HCT116 (cell line): ENCODE results near the gene COPS8. TPM values are rescaled to one million over a fixed set of nuclear protein-coding genes. Genes with fewer than 3 reads are reported as not detected.

Experiments
- ATAC-seq: fragments of 200-7000 bp; cut with Tn5 transposase; 2 replicates; pipeline ENCODE4 v1.9.1; 2020; ENCODE audit warnings: mild to moderate bottlenecking, moderate library complexity
- BruUV-seq: library from RNA; stranded (reverse); fragments of 400-500 nt; replicated peaks from 2 replicates; lab custom pipeline; 2021; lab: Mats Ljungman, UMichigan
- CTCF ChIA-PET: fragments of 300-600 bp; sonication (Branson Sonifier 250); formaldehyde crosslinking; loops from one replicate; lab custom pipeline; 2021; ENCODE audit warnings: antibody characterized with exemption; lab: Charles Lee
- POLR2A ChIA-PET: fragments of 300-600, 350-600 bp; sonication (Branson Sonifier 250); formaldehyde crosslinking; loops from one replicate; lab custom pipeline; 2021; ENCODE audit warnings: antibody characterized with exemption; lab: Charles Lee
- RAD21 ChIA-PET, 2 experiments: fragments of 300-600 bp; sonication (Branson Sonifier 250); formaldehyde crosslinking; loops; one replicate each; lab custom pipeline; 2023; ENCODE audit warnings: low total read pairs in 2 of 2; ENCODE audit not compliant: uncharacterized antibody in 2 of 2, unreplicated experiment in 2 of 2, low non-redundant PET in 1 of 2; lab: Charles Lee
- DNase-seq: peaks from one replicate; pipeline ENCODE4 v3.0.0-alpha.2; 2010; ENCODE audit warnings: low read depth, low spot score
- H2AFZ ChIP-seq: fragments of 200-600 bp; shearing (Covaris generic), sonication (generic); 2 replicates; pipeline ENCODE4 v1.6.1; 2017; ENCODE audit warnings: low read depth, mixed run types, mixed read lengths, antibody characterized with exemption, low read length; ENCODE audit not compliant: poor library complexity, severe bottlenecking
- H3K27ac ChIP-seq: 2 replicates; pipeline ENCODE4 v1.5.1; 2012; ENCODE audit warnings: low read depth, low read length
- H3K27me3 ChIP-seq: fragments of 200-600 bp; sonication (generic); 2 replicates; pipeline ENCODE4 v1.6.1; 2016; ENCODE audit warnings: mixed run types, low read length, mixed read lengths; ENCODE audit not compliant: insufficient read depth
- H3K36me3 ChIP-seq, 2 experiments: fragments of 200-500 bp in 1 of 2; fragments of 200-600 bp in 1 of 2; sonication (Bioruptor generic) in 1 of 2; sonication (generic) in 1 of 2; 2 replicates each; pipeline versions ENCODE4 v1.5.1 to v1.6.1; 2014 to 2016; ENCODE audit warnings: low read length in 2 of 2, inconsistent platforms in 1 of 2, mixed read lengths in 1 of 2, mixed run types in 1 of 2; ENCODE audit not compliant: insufficient read depth in 2 of 2, control insufficient read depth in 1 of 2
- H3K4me1 ChIP-seq, 2 experiments: fragments of 200-600 bp in 1 of 2; sonication (generic) in 1 of 2; 2 replicates each; pipeline versions ENCODE4 v1.5.1 to v1.6.1; 2012 to 2017; ENCODE audit warnings: low read length in 2 of 2, inconsistent platforms in 1 of 2, mild to moderate bottlenecking in 1 of 2, mixed read lengths in 1 of 2, mixed run types in 1 of 2, moderate library complexity in 1 of 2; ENCODE audit not compliant: insufficient read depth in 2 of 2, control insufficient read depth in 1 of 2
- H3K4me2 ChIP-seq: fragments of 200-600 bp; sonication (generic); 2 replicates; pipeline ENCODE4 v1.6.1; 2017; ENCODE audit warnings: mixed run types, low read length, mixed read lengths
- H3K4me3 ChIP-seq, 2 experiments: fragments of 200-600 bp in 1 of 2; sonication (generic) in 1 of 2; replicated peaks in 1 of 2; 2 replicates each; pipeline ENCODE4 v1.5.1; 2011 to 2016; ENCODE audit warnings: low read length in 2 of 2, control low read depth in 1 of 2, low read depth in 1 of 2, mild to moderate bottlenecking in 1 of 2, mixed read lengths in 1 of 2, mixed run types in 1 of 2
- H3K79me2 ChIP-seq: fragments of 200-600 bp; sonication (generic); 2 replicates; pipeline ENCODE4 v1.6.1; 2017; ENCODE audit warnings: mild to moderate bottlenecking, mixed run types, low read length, moderate library complexity, mixed read lengths; ENCODE audit not compliant: insufficient read depth
- H3K9ac ChIP-seq: fragments of 200-600 bp; sonication (generic); 2 replicates; pipeline ENCODE4 v1.6.1; 2016; ENCODE audit warnings: low read length, mixed read lengths
- H3K9me2 ChIP-seq: fragments of 200-600 bp; sonication (generic), shearing (Covaris generic); 2 replicates; pipeline ENCODE4 v1.6.1; 2017; ENCODE audit warnings: mixed run types, mild to moderate bottlenecking, moderate library complexity; ENCODE audit not compliant: insufficient read depth
- H3K9me3 ChIP-seq, 2 experiments: fragments of 200-500 bp in 1 of 2; fragments of 200-600 bp in 1 of 2; sonication (Bioruptor generic) in 1 of 2; sonication (generic) in 1 of 2; 2 replicates each; pipeline ENCODE4 v1.6.1; 2014 to 2017; ENCODE audit warnings: low read length in 2 of 2, mixed read lengths in 2 of 2, inconsistent platforms in 1 of 2, low read depth in 1 of 2, mild to moderate bottlenecking in 1 of 2, mixed run types in 1 of 2, moderate library complexity in 1 of 2; ENCODE audit not compliant: control insufficient read depth in 1 of 2, insufficient read depth in 1 of 2
- H4K20me1 ChIP-seq: fragments of 200-600 bp; sonication (generic), shearing (Covaris generic); 2 replicates; pipeline ENCODE4 v1.6.1; 2017; ENCODE audit warnings: mixed run types, mild to moderate bottlenecking, moderate library complexity; ENCODE audit not compliant: insufficient read depth
- EZH2 ChIP-seq: fragments of 200-600 bp; sonication (generic); IDR thresholded peaks from 2 replicates; pipeline ENCODE4 v1.6.1; 2017; ENCODE audit warnings: antibody characterized with exemption, mixed run types
- EZH2phosphoT487 ChIP-seq: fragments of 200-600 bp; IDR thresholded peaks from 2 replicates; pipeline ENCODE4 v1.6.1; 2018; ENCODE audit warnings: antibody characterized with exemption, borderline replicate concordance
- FOSL1 ChIP-seq: IDR thresholded peaks from 2 replicates; pipeline ENCODE4 v1.6.1; 2012; ENCODE audit warnings: low read depth
- JUND ChIP-seq: IDR thresholded peaks from 2 replicates; pipeline ENCODE4 v1.6.1; 2012
- POLR2A ChIP-seq: IDR thresholded peaks from 2 replicates; pipeline ENCODE4 v1.7.0; 2011; ENCODE audit warnings: borderline replicate concordance; ENCODE audit not compliant: insufficient read depth, insufficient read length; ENCODE audit errors: extremely low read depth
- POLR2AphosphoS5 ChIP-seq: IDR thresholded peaks from 2 replicates; pipeline ENCODE4 v1.6.1; 2011; ENCODE audit warnings: mild to moderate bottlenecking, low read depth, low read length, moderate library complexity
- intact Hi-C: fragments of 100-400 bp; cut with micrococcal nuclease; formaldehyde crosslinking; loops from 2 replicates; pipeline ENCODE4 v1.10.0; 2022
- total RNA-seq: library from RNA; stranded (reverse); gene quantifications from one replicate; pipeline ENCODE4 v1.2.1, GENCODE V29; 2021; ENCODE audit not compliant: unreplicated experiment
- TF ChIP-seq, protein P1 (sequence below): IDR thresholded peaks from 2 replicates; pipeline ENCODE4 v1.6.1; 2012; ENCODE audit warnings: low read depth
- TF ChIP-seq, protein P2 (sequence below): IDR thresholded peaks from 2 replicates; pipeline ENCODE4 v1.6.1; 2012
- TF ChIP-seq, protein P3 (sequence below): IDR thresholded peaks from 2 replicates; pipeline ENCODE4 v1.6.1; 2011; ENCODE audit warnings: mild to moderate bottlenecking, low read length, moderate library complexity; ENCODE audit not compliant: insufficient replicate concordance; ENCODE audit errors: extremely low read depth
- TF ChIP-seq, protein P4 (sequence below): IDR thresholded peaks from 2 replicates; pipeline ENCODE4 v1.6.1; 2012

The COPS8 gene
- total RNA-seq, 1 experiment from 2014 or later, result 42.2 TPM

DNA sequence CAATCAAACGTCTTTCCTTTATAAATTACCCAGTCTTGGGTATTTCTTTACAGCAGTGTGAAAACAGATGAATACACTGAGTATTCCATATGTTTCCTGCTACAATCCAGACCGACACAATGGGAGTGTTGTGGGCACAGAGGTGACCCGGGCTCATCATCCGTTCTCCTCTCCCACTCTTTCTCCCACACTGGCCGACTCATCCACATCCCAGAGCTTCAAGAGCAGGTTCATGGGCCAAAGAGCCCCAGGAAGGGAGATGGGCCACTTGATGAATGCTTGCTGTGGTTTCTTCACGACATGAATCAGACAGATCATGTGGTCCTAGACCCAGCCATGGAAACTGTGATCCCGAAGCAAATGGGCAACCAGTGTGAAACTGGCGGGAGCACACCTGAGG lies 4.1 kb upstream of the COPS8 start:
- intact Hi-C loops, result no loop called here
- no TSS peak for BruUV-seq
- RAD21 ChIA-PET, result no interaction called here

More for the DNA sequence above, 4.1 kb upstream of the COPS8 start:
- Histone ChIP-seq H3K4me1 (peaks cover under 1 to 7% of the 10 kb centered on the region in 2 experiments; a peak in 3 of 4 replicates), H3K36me3 (no peaks in the 10 kb centered on the region), H4K20me1 (no peaks in the 10 kb centered on the region), H3K9me2 (no peaks in the 10 kb centered on the region), H3K9me3 (no peaks in the 10 kb centered on the region), H3K9ac (no peak overlapping the region), H3K4me2 (no peak overlapping the region), H3K79me2 (peaks cover 8% of the 10 kb centered on the region), H3K27ac (no peak overlapping the region), H2AFZ (no peak overlapping the region), H3K27me3 (no peaks in the 10 kb centered on the region), H3K4me3 (no peak overlapping the region)
- TF ChIP-seq, protein P1, sequence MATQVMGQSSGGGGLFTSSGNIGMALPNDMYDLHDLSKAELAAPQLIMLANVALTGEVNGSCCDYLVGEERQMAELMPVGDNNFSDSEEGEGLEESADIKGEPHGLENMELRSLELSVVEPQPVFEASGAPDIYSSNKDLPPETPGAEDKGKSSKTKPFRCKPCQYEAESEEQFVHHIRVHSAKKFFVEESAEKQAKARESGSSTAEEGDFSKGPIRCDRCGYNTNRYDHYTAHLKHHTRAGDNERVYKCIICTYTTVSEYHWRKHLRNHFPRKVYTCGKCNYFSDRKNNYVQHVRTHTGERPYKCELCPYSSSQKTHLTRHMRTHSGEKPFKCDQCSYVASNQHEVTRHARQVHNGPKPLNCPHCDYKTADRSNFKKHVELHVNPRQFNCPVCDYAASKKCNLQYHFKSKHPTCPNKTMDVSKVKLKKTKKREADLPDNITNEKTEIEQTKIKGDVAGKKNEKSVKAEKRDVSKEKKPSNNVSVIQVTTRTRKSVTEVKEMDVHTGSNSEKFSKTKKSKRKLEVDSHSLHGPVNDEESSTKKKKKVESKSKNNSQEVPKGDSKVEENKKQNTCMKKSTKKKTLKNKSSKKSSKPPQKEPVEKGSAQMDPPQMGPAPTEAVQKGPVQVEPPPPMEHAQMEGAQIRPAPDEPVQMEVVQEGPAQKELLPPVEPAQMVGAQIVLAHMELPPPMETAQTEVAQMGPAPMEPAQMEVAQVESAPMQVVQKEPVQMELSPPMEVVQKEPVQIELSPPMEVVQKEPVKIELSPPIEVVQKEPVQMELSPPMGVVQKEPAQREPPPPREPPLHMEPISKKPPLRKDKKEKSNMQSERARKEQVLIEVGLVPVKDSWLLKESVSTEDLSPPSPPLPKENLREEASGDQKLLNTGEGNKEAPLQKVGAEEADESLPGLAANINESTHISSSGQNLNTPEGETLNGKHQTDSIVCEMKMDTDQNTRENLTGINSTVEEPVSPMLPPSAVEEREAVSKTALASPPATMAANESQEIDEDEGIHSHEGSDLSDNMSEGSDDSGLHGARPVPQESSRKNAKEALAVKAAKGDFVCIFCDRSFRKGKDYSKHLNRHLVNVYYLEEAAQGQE, result no peak
- TF ChIP-seq POLR2AphosphoS5 (no peak), FOSL1 (no peak), EZH2 (no peak), POLR2A (no peak), JUND (no peak), EZH2phosphoT487 (no peak)
- TF ChIP-seq, protein P2, sequence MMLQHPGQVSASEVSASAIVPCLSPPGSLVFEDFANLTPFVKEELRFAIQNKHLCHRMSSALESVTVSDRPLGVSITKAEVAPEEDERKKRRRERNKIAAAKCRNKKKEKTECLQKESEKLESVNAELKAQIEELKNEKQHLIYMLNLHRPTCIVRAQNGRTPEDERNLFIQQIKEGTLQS, result no peak
- TF ChIP-seq, protein P3, sequence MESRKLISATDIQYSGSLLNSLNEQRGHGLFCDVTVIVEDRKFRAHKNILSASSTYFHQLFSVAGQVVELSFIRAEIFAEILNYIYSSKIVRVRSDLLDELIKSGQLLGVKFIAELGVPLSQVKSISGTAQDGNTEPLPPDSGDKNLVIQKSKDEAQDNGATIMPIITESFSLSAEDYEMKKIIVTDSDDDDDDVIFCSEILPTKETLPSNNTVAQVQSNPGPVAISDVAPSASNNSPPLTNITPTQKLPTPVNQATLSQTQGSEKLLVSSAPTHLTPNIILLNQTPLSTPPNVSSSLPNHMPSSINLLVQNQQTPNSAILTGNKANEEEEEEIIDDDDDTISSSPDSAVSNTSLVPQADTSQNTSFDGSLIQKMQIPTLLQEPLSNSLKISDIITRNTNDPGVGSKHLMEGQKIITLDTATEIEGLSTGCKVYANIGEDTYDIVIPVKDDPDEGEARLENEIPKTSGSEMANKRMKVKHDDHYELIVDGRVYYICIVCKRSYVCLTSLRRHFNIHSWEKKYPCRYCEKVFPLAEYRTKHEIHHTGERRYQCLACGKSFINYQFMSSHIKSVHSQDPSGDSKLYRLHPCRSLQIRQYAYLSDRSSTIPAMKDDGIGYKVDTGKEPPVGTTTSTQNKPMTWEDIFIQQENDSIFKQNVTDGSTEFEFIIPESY, result no peak
- TF ChIP-seq, protein P4, sequence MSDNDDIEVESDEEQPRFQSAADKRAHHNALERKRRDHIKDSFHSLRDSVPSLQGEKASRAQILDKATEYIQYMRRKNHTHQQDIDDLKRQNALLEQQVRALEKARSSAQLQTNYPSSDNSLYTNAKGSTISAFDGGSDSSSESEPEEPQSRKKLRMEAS, result no peak
- ChIA-PET POLR2A (no interaction called here), CTCF (no interaction called here)
- DNase-seq (no peak), ATAC-seq (no peak)
